Gastrocnemius medialis (tissue), 4 donors: Measurements from ENCODE around the gene ZNF333. TPM values are rescaled to one million over a fixed set of nuclear protein-coding genes. Genes with fewer than 3 reads are reported as not detected.

Experiments
- ATAC-seq, 2 donors: fragments of 150-250 bp; one replicate each; pipeline ENCODE4 v1.9.1; 2016
- DNase-seq, 2 donors: peaks; one replicate each; pipeline ENCODE4 v3.0.0-alpha.2; 2019
- H3K27ac ChIP-seq, 4 donors: fragments of 200-600 bp; sonication (generic); 1 replicate in 1 of 4; 2 replicates in 3 of 4; pipeline ENCODE4 v1.5.1; 2016 to 2018; ENCODE audit warnings: mild to moderate bottlenecking in 2 of 4, moderate library complexity in 1 of 4
- H3K27me3 ChIP-seq, 3 donors: fragments of 200-600 bp; sonication (generic) in 2 of 3; 1 replicate in 1 of 3; 2 replicates in 2 of 3; pipeline versions ENCODE4 v1.5.1 to v1.6.0; 2016 to 2019; ENCODE audit warnings: mild to moderate bottlenecking in 1 of 3, moderate library complexity in 1 of 3
- H3K36me3 ChIP-seq, 2 donors: fragments of 200-600 bp; sonication (generic) in 1 of 2; one replicate each; pipeline ENCODE4 v1.5.1; 2017 to 2018
- H3K4me1 ChIP-seq, 2 donors: fragments of 200-600 bp; sonication (generic) in 1 of 2; one replicate each; pipeline ENCODE4 v1.5.1; 2016 to 2017; ENCODE audit warnings: mild to moderate bottlenecking in 2 of 2
- H3K4me3 ChIP-seq, 4 donors: fragments of 200-600 bp; sonication (generic) in 3 of 4; 1 replicate in 1 of 4; 2 replicates in 3 of 4; pipeline ENCODE4 v1.5.1; 2016 to 2019; ENCODE audit warnings: mild to moderate bottlenecking in 2 of 4
- H3K9me3 ChIP-seq, 3 donors: fragments of 200-600 bp; sonication (generic) in 2 of 3; 1 replicate in 1 of 3; 2 replicates in 2 of 3; pipeline ENCODE4 v1.5.1; 2016 to 2019
- POLR2A ChIP-seq, 2 donors: fragments of 450-650 bp; IDR thresholded peaks; one replicate each; pipeline ENCODE4 v1.6.1; 2017; ENCODE audit warnings: antibody characterized with exemption in 2 of 2, mild to moderate bottlenecking in 2 of 2, moderate library complexity in 2 of 2
- in situ Hi-C, 4 donors: fragments of 200-750 bp; cut with MboI; loops; one replicate each; pipeline versions ENCODE4 v1.15.0 to v1.8.0; 2017; ENCODE audit warnings: low sequenced_read_pairs in 4 of 4
- intact Hi-C: fragments of 100-400 bp; cut with DNase I; formaldehyde crosslinking; loops from one replicate; pipeline ENCODE4 v1.15.1; 2023; ENCODE audit warnings: low total_unique reads
- total RNA-seq, 4 donors: library from RNA; depleted of rRNA; stranded (reverse); fragments of >200 nt; gene quantifications; one replicate each; pipeline versions ENCODE4 v1.1.0 to v1.2.3, GENCODE V29; 2016
- TF ChIP-seq, protein P1 (sequence below), 5 experiments: fragments of 450-650 bp in 3 of 5; fragments of 200-600 bp in 2 of 5; sonication (generic) in 2 of 5; IDR thresholded peaks in 4 of 5; conservative IDR thresholded peaks in 1 of 5; 1 replicate in 4 of 5; 2 replicates in 1 of 5; pipeline ENCODE4 v1.5.1; 2016 to 2019; ENCODE audit warnings: antibody characterized with exemption in 5 of 5, mild to moderate bottlenecking in 3 of 5, moderate library complexity in 3 of 5

The ZNF333 gene
- total RNA-seq, result 10 to 100 TPM in 3 of 4 donors, 1 to 10 TPM in 1; 4.6 to 12.7 (median 10.3) TPM

DNA sequence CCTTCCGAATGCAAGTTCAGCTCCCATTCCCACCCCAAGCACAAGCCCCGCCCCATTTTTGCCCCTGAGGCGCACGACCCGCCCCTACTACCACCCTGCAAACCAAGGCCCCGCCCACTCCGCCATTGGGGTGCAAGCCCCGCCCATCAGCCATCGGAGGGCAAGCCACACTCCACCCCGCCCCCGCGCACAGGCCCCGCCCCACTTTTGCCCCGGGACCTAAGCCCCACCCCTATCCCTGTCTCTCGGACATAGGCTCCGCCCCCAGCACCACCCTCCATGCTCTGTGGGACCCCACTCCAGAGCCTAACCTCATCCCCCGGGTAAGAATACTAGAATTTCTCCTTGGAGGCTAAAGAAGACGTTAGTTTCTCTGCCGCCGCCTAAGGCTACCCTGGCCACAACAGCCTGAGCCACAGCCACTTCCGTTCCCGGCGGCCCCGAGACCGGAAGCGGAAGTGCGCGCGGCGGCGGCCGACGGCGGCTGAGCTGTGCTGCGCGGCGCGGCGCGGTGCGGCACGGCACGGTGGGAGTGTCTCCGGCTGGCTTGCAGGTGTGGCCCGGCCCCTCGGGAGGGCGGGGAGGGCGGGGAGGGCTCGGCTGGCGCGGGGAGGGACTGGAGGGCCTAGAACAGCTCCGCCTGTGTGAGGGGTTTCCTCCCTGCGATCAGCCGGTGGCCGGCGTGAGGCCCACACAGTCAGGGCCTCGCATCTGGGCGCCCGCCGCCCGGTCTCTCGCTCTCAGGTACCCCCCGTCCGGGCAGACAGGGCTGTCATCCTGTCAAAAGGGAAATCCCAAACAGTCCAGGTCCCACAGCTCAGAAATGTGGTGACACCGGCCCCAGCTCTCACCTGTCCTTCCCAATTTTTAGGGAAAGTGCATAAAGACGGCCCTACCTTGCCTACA lies at the start of gene ZNF333:
Gene ZNF333, plus strand, starts transcription at position 451 of the 906 bp plus-strand sequence. CDS start 3,444 bp downstream, outside the sequence.
- intact Hi-C loops (loop anchor here (1.0 kb wide), 1 partner anchor 116 kb away; no protein-coding TSS in a partner anchor), in situ Hi-C loops (loop anchor here in 2 of 4 donors (5.0 to 10.0 kb wide), 2 partner anchors 115 to 118 kb away; partner anchors contain the start of gene NDUFB7 (in 2 of the 2))
- peak; percentile 84 to 92 for DNase-seq
- Histone ChIP-seq H3K36me3 (peaks cover 0 to 10% of the 10 kb centered on the region in 2 donors), H3K27me3 (no peaks in the 10 kb centered on the region), H3K27ac (peak within 1 kb of the TSS; percentile 83 to 95 (median 90)), H3K9me3 (no peaks in the 10 kb centered on the region), H3K4me3 (peak within 1 kb of the TSS; percentile 73 to 91 (median 84)), H3K4me1 (peaks cover 19% of the 10 kb centered on the region in 2 donors)
- ATAC-seq, result peak; percentile 98 to 99
- TF ChIP-seq, protein P1, sequence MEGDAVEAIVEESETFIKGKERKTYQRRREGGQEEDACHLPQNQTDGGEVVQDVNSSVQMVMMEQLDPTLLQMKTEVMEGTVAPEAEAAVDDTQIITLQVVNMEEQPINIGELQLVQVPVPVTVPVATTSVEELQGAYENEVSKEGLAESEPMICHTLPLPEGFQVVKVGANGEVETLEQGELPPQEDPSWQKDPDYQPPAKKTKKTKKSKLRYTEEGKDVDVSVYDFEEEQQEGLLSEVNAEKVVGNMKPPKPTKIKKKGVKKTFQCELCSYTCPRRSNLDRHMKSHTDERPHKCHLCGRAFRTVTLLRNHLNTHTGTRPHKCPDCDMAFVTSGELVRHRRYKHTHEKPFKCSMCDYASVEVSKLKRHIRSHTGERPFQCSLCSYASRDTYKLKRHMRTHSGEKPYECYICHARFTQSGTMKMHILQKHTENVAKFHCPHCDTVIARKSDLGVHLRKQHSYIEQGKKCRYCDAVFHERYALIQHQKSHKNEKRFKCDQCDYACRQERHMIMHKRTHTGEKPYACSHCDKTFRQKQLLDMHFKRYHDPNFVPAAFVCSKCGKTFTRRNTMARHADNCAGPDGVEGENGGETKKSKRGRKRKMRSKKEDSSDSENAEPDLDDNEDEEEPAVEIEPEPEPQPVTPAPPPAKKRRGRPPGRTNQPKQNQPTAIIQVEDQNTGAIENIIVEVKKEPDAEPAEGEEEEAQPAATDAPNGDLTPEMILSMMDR (IDR thresholded peaks at IDR 0.05 in 4 of 5, conservative IDR thresholded peaks at IDR 0.05 in 1 of 5), result no peak
- TF ChIP-seq POLR2A (IDR thresholded peaks at IDR 0.05), result peak; percentile 39 to 60

DNA sequence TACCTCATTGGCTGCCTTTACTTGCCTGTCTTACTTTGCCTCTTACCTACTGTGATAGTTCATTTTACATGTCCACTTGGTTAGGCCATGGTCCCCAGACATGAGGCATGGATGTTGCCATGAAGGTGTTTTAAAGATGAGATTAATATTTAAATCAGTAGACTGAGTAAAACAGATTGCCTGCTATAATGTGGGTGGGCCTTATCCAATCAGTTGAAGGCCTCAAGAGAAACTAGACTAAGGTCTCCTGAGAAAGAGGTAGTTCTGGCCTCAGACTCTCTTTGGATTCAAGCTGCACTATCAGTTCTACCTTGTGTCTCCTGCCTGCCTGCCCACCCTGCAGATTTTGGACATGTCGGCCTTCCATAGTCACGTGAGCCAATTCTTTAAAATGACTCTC lies 41.3 kb upstream of the ZNF333 start:
- ATAC-seq (no peak), DNase-seq (no peak)
- no peaks in the 10 kb centered on the region for H3K36me3 ChIP-seq
- H3K27ac ChIP-seq, result no peak overlapping the region
- TF ChIP-seq, protein P1 (IDR thresholded peaks at IDR 0.05 in 4 of 5, conservative IDR thresholded peaks at IDR 0.05 in 1 of 5), result no peak
- no peak for TF ChIP-seq POLR2A (IDR thresholded peaks at IDR 0.05)
- in situ Hi-C loops, result no loop called here
- no peaks in the 10 kb centered on the region for H3K9me3 ChIP-seq
- intact Hi-C loops, result no loop called here
- H3K27me3 ChIP-seq, result no peaks in the 10 kb centered on the region
- no peak overlapping the region for H3K4me3 ChIP-seq
- no peaks in the 10 kb centered on the region for H3K4me1 ChIP-seq

DNA sequence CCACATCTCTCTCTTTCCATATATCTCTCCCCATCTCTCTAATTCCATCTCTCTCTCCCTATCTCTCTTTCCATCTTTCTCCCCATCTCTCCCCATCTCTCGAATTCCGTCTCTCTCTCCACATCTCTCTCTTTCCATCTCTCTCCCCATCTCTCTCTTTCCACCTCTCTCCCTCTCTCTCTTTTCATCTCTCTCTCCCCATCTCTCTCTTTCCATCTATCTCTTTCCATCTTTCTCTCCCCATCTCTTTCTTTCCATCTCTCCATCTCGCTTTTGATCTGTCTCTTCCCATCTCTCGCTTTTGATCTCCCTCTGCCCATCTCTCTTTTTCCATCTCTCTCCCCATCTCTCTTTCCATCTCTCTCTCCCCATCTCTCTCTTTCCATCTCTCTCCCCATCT lies 40.8 kb upstream of the ZNF333 start:
- Histone ChIP-seq H3K27me3 (no peaks in the 10 kb centered on the region), H3K9me3 (no peaks in the 10 kb centered on the region), H3K4me3 (no peak overlapping the region), H3K36me3 (no peaks in the 10 kb centered on the region), H3K27ac (no peak overlapping the region), H3K4me1 (no peaks in the 10 kb centered on the region)
- intact Hi-C loops, result no loop called here
- no peak for TF ChIP-seq POLR2A (IDR thresholded peaks at IDR 0.05)
- TF ChIP-seq, protein P1 (IDR thresholded peaks at IDR 0.05 in 4 of 5, conservative IDR thresholded peaks at IDR 0.05 in 1 of 5), result no peak
- in situ Hi-C loops, result no loop called here
- ATAC-seq (no peak), DNase-seq (no peak)

DNA sequence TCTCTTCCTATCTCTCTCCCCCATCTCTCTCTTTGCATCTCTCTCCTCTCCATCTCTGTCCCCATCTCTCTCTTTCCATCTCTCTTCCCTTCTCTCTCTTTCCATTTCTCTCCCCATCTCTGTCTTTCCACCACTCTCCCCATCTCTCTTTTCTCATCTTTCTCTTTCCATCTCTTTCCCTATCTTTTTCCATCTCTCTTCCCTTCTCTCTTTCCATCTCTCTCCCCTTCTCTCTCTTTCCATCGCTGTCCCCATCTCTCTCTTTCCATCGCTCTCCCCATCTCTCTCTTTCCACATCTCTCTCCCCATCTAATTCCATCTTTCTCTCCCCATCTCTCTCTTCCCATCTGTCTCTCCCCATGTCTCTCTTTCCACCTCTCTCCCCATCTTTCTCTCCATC lies 39.7 kb upstream of the ZNF333 start:
- H3K4me1 ChIP-seq, result no peaks in the 10 kb centered on the region
- no peak for ATAC-seq
- no peak for TF ChIP-seq POLR2A (IDR thresholded peaks at IDR 0.05)
- TF ChIP-seq, protein P1 (IDR thresholded peaks at IDR 0.05 in 4 of 5, conservative IDR thresholded peaks at IDR 0.05 in 1 of 5), result no peak
- H3K36me3 ChIP-seq, result no peaks in the 10 kb centered on the region
- in situ Hi-C loops (no loop called here), intact Hi-C loops (no loop called here)
- no peaks in the 10 kb centered on the region for H3K9me3 ChIP-seq
- no peaks in the 10 kb centered on the region for H3K27me3 ChIP-seq
- no peak for DNase-seq
- no peak overlapping the region for H3K4me3 ChIP-seq
- no peak overlapping the region for H3K27ac ChIP-seq
